Activated CD4-positive, alpha-beta memory T cell treated with anti-CD3 and anti-CD28 coated beads, Interleukin-2, amount 10 ng/mL, durations not matched to agents 7 days and 5 days (primary cell): ENCODE measurements around the gene CCND1. TPM values are rescaled to one million over a fixed set of nuclear protein-coding genes. Genes with fewer than 3 reads are reported as not detected.

ENCODE experiments used
- CTCF ChIA-PET: fragments of 350-600 bp; sonication (Branson Sonifier 250); formaldehyde crosslinking; loops from one replicate; lab custom pipeline; 2021; ENCODE audit warnings: antibody characterized with exemption, inconsistent platforms; lab: Charles Lee
- POLR2A ChIA-PET: fragments of 350-600 bp; sonication (Branson Sonifier 250); formaldehyde crosslinking; loops from one replicate; lab custom pipeline; 2021; ENCODE audit warnings: antibody characterized with exemption; lab: Charles Lee
- DNase-seq: peaks from one replicate; pipeline ENCODE4 v3.0.0-alpha.2; 2020
- H3K27ac Mint-ChIP-seq: one replicate; pipeline ENCODE4 v1.8.0; 2021; ENCODE audit warnings: mild to moderate bottlenecking, mixed read lengths
- H3K27me3 Mint-ChIP-seq: one replicate; pipeline ENCODE4 v1.8.0; 2021; ENCODE audit warnings: mixed read lengths
- H3K36me3 Mint-ChIP-seq: one replicate; pipeline ENCODE4 v1.8.0; 2021; ENCODE audit warnings: low read depth, mixed read lengths
- H3K4me1 Mint-ChIP-seq: one replicate; pipeline ENCODE4 v1.8.0; 2021; ENCODE audit warnings: mixed read lengths
- H3K4me3 Mint-ChIP-seq: one replicate; pipeline ENCODE4 v1.8.0; 2021; ENCODE audit warnings: mild to moderate bottlenecking, mixed read lengths
- H3K9me3 Mint-ChIP-seq: one replicate; pipeline ENCODE4 v1.8.0; 2021; ENCODE audit warnings: mixed read lengths
- total RNA-seq, 2 experiments: library from RNA; stranded (reverse); gene quantifications; one replicate each; pipeline ENCODE4 v1.2.3, GENCODE V29; 2021

CCND1 gene
- total RNA-seq, 2 experiments from 2014 or later: 0.05 to 0.08 TPM

GRCh38 chr11:69630017-69630416 lies 10.9 kb upstream of the CCND1 start:
- CTCF ChIA-PET: no interaction called here

GRCh38 chr11:69630424-69630823 lies 10.5 kb upstream of the CCND1 start:
- Mint-ChIP-seq H3K36me3 (no peaks in the 10 kb centered on the region), H3K4me1 (no peaks in the 10 kb centered on the region), H3K27ac (no peak overlapping the region), H3K4me3 (no peak overlapping the region), H3K9me3 (peaks cover 4% of the 10 kb centered on the region), H3K27me3 (peaks cover 32% of the 10 kb centered on the region)
- ChIA-PET POLR2A (no interaction called here), CTCF (no interaction called here)
- DNase-seq: no peak

More at GRCh38 chr11:69630017-69630416, 10.9 kb upstream of the CCND1 start:
- H3K36me3 Mint-ChIP-seq: no peaks in the 10 kb centered on the region
- H3K9me3 Mint-ChIP-seq: peaks cover 4% of the 10 kb centered on the region
- no peaks in the 10 kb centered on the region for H3K4me1 Mint-ChIP-seq
- no peak for DNase-seq
- POLR2A ChIA-PET: no interaction called here
- no peak overlapping the region for H3K4me3 Mint-ChIP-seq
- H3K27ac Mint-ChIP-seq: no peak overlapping the region
- peaks cover 32% of the 10 kb centered on the region for H3K27me3 Mint-ChIP-seq

GRCh38 chr11:69632900-69633299 lies 8.1 kb upstream of the CCND1 start:
- Mint-ChIP-seq H3K4me1 (peaks cover 9% of the 10 kb centered on the region), H3K27me3 (peaks cover 48% of the 10 kb centered on the region)

GRCh38 chr11:69634069-69634468 lies 6.9 kb upstream of the CCND1 start:
- CTCF ChIA-PET: no interaction called here
- POLR2A ChIA-PET: no interaction called here
- Mint-ChIP-seq H3K36me3 (no peaks in the 10 kb centered on the region), H3K27me3 (peaks cover 55% of the 10 kb centered on the region), H3K4me3 (no peak overlapping the region), H3K27ac (no peak overlapping the region), H3K9me3 (peaks cover 4% of the 10 kb centered on the region), H3K4me1 (peaks cover 13% of the 10 kb centered on the region)
- DNase-seq: no peak

More at GRCh38 chr11:69632900-69633299, 8.1 kb upstream of the CCND1 start:
- H3K36me3 Mint-ChIP-seq: no peaks in the 10 kb centered on the region
- peaks cover 4% of the 10 kb centered on the region for H3K9me3 Mint-ChIP-seq
- DNase-seq: no peak
- no peak overlapping the region for H3K4me3 Mint-ChIP-seq
- POLR2A ChIA-PET: no interaction called here
- no peak overlapping the region for H3K27ac Mint-ChIP-seq
- CTCF ChIA-PET: no interaction called here

DNA sequence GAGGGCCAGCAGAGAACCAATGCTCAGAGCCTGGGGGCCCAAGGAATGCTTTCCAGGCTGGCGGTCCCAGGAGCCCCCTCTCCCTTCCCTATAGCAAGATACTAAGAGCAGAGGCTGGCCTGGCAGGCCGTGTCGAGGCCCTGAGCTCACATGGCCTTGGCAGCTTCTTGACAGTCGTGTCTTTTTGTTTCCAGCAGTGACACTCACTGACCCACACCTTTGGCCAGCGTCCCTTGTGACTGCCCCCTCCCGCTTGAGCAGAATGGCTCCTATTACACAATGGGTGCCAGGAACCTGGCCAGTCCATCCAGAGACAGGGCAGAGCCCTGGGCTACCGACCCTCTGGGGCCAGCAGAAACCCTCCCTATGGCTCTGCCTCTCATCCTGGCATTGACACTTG lies 6.4 kb upstream of the CCND1 start:
- ChIA-PET POLR2A (interaction anchor here (1.1 kb wide), 1 partner anchor 41 kb away, joined by 3 read pairs; the partner anchor contains the start of gene LTO1), CTCF (no interaction called here)
- H3K4me3 Mint-ChIP-seq: no peak overlapping the region
- H3K27me3 Mint-ChIP-seq: peaks cover 59% of the 10 kb centered on the region
- no peak overlapping the region for H3K27ac Mint-ChIP-seq
- peaks cover 4% of the 10 kb centered on the region for H3K9me3 Mint-ChIP-seq
- H3K4me1 Mint-ChIP-seq: peaks cover 13% of the 10 kb centered on the region
- DNase-seq: no peak
- H3K36me3 Mint-ChIP-seq: no peaks in the 10 kb centered on the region

DNA sequence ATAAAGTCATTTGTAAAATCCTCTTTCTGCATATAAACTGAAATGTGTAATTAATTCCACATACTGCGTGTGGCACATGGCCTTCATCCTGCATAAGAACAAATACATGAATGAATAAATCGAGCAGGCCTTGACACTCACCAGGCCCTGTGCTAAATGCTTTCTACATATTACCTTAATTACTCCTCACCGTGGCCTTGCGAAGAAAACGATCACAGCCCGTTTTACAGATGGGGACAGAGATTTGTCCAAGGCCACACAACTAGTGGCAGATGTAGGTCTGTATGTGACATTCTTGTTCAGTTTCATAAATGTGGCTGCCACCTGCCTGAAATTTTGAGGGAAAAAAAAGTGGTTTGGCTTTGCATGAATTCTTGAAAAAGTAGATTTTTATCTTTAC lies 5.8 kb upstream of the CCND1 start:
- peaks cover 13% of the 10 kb centered on the region for H3K4me1 Mint-ChIP-seq
- H3K27me3 Mint-ChIP-seq: peaks cover 65% of the 10 kb centered on the region
- ChIA-PET CTCF (interaction anchor here (0.7 kb wide), 1 partner anchor 70 kb away, joined by 3 read pairs; no protein-coding TSS in a partner anchor), POLR2A (interaction anchor here (1.1 kb wide), 1 partner anchor 40 kb away, joined by 3 read pairs; the partner anchor contains the start of gene LTO1)
- no peaks in the 10 kb centered on the region for H3K9me3 Mint-ChIP-seq
- H3K4me3 Mint-ChIP-seq: no peak overlapping the region
- no peak overlapping the region for H3K27ac Mint-ChIP-seq
- DNase-seq: no peak
- H3K36me3 Mint-ChIP-seq: no peaks in the 10 kb centered on the region

- no peaks in the 10 kb centered on the region for H3K36me3 Mint-ChIP-seq
- ChIA-PET POLR2A (interaction anchor here (1.1 kb wide), 1 partner anchor 40 kb away, joined by 3 read pairs; the partner anchor contains the start of gene LTO1), CTCF (no interaction called here)
- H3K27me3 Mint-ChIP-seq: peaks cover 71% of the 10 kb centered on the region
- H3K9me3 Mint-ChIP-seq: no peaks in the 10 kb centered on the region
- no peak for DNase-seq
- H3K27ac Mint-ChIP-seq: no peak overlapping the region
- H3K4me1 Mint-ChIP-seq: peaks cover 18% of the 10 kb centered on the region
- no peak overlapping the region for H3K4me3 Mint-ChIP-seq
Observed at GRCh38 chr11:69635804-69636511, 5.0 kb upstream of the CCND1 start.

- Mint-ChIP-seq H3K27ac (no peak overlapping the region), H3K9me3 (no peaks in the 10 kb centered on the region), H3K4me1 (peaks cover 23% of the 10 kb centered on the region), H3K27me3 (peaks cover 73% of the 10 kb centered on the region), H3K4me3 (no peak overlapping the region), H3K36me3 (no peaks in the 10 kb centered on the region)
- ChIA-PET POLR2A (no interaction called here), CTCF (no interaction called here)
- DNase-seq: no peak
Observed at GRCh38 chr11:69636512-69637197, 4.3 kb upstream of the CCND1 start.

- Mint-ChIP-seq H3K9me3 (no peaks in the 10 kb centered on the region), H3K4me3 (no peak overlapping the region), H3K27me3 (peaks cover 68% of the 10 kb centered on the region), H3K36me3 (no peaks in the 10 kb centered on the region), H3K27ac (no peak overlapping the region), H3K4me1 (peaks cover 23% of the 10 kb centered on the region)
- ChIA-PET POLR2A (no interaction called here), CTCF (interaction anchor here (0.8 to 0.9 kb wide), 2 partner anchors 33 to 346 kb away, joined by 3 read pairs; no protein-coding TSS in a partner anchor)
- DNase-seq: no peak
Observed at GRCh38 chr11:69637198-69637940, 3.6 kb upstream of the CCND1 start.

DNA sequence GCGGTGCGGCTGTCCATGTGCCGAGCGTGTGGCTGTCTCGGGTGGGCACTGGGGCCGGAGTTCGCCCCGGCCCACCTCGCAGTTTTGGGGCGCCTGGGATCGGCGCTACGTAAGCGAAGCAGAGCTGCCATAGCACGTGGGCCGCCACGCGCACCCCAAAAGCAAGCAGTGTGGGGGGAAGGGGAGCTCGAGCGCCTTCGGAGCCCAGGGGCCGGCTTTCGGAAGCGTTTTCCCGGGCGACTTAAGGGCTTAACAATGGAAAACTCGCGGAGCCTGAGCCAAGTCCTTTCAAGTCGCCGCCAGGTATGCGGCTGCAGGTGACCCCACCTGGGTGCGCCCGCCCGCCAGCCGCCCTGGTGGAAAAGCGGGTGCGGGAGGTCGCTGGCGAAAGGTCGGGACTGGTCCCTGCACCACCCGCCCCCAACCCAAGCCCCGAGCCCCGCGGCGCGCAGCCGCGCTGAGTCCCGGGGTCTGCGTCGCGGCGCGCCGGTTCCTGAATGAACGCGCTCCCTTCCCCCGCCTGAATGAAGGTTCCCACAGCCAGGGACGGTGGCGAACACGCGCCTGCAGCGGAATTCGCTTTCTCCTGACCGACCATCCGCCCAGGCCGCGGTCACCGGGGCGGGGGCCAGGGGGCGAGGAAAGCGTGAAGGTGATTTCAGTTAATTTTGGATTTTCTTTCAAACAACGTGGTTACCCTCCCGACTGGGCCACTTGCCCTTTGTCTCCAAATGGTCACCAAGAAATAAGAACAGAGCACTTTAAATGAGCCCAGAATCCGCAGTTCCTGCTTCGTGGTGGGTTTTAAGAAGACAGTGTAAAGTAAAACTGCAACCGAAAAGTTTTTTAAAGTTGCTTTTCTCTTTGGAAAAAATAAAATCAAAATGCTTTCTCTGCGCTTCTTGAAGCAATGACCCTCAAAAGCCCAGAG lies 2.8 kb upstream of the CCND1 start:
- no peak overlapping the region for H3K27ac Mint-ChIP-seq
- H3K4me3 Mint-ChIP-seq: no peak overlapping the region
- DNase-seq: no peak
- H3K36me3 Mint-ChIP-seq: no peaks in the 10 kb centered on the region
- no peaks in the 10 kb centered on the region for H3K9me3 Mint-ChIP-seq
- peaks cover 23% of the 10 kb centered on the region for H3K4me1 Mint-ChIP-seq
- H3K27me3 Mint-ChIP-seq: peaks cover 62% of the 10 kb centered on the region
- CTCF ChIA-PET: interaction anchor here (0.8 to 0.9 kb wide), 2 partner anchors 32 to 347 kb away, joined by 3 read pairs; no protein-coding TSS in a partner anchor
- POLR2A ChIA-PET: no interaction called here

GRCh38 chr11:69638941-69639681 lies 1.8 kb upstream of the CCND1 start:
- H3K4me3 Mint-ChIP-seq: no peak overlapping the region
- no peaks in the 10 kb centered on the region for H3K36me3 Mint-ChIP-seq
- H3K9me3 Mint-ChIP-seq: no peaks in the 10 kb centered on the region
- ChIA-PET POLR2A (no interaction called here), CTCF (interaction anchor here (0.6 kb wide), 1 partner anchor 21 kb away, joined by 3 read pairs; no protein-coding TSS in a partner anchor)
- H3K4me1 Mint-ChIP-seq: peaks cover 23% of the 10 kb centered on the region
- no peak overlapping the region for H3K27ac Mint-ChIP-seq
- peaks cover 61% of the 10 kb centered on the region for H3K27me3 Mint-ChIP-seq
- DNase-seq: no peak
